ENCODE measurements around the gene FAM240B.

DNA sequence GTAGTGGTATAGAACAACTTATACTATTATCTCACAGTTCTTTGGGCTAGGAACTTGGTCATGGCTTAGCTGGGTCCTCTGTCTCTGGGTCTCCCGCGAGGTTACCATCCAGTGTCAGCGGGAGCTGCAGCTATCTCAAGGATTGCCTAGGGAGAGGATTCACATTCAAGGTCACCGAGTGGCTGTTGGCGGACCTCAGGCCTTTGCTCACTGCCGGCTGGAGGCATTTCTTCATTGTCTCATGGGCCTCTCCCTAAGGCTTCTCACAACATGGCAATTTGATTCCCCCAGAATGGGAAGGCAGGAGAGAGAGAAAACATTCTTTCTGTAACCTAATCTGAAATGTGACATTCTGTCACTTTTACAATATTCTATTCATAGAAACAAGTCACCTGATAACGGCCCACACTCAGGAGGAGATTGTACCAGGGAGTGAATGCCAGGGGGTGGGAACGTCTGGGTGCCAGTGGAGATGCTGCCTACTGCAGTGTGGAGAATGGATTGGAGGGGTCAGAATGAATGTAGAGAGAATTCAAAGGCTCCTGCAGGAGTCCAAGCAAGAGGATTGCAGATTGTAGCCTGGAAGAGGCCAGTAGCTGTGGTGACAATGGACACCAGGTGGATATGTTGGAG lies 70.1 kb downstream of the FAM240B start:
- TF ChIP-seq, protein P1, sequence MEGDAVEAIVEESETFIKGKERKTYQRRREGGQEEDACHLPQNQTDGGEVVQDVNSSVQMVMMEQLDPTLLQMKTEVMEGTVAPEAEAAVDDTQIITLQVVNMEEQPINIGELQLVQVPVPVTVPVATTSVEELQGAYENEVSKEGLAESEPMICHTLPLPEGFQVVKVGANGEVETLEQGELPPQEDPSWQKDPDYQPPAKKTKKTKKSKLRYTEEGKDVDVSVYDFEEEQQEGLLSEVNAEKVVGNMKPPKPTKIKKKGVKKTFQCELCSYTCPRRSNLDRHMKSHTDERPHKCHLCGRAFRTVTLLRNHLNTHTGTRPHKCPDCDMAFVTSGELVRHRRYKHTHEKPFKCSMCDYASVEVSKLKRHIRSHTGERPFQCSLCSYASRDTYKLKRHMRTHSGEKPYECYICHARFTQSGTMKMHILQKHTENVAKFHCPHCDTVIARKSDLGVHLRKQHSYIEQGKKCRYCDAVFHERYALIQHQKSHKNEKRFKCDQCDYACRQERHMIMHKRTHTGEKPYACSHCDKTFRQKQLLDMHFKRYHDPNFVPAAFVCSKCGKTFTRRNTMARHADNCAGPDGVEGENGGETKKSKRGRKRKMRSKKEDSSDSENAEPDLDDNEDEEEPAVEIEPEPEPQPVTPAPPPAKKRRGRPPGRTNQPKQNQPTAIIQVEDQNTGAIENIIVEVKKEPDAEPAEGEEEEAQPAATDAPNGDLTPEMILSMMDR (IDR thresholded peaks at IDR 0.05; ENCODE audit: low read length) = no peak
- no peak for TF ChIP-seq EZH2 (optimal IDR thresholded peaks at IDR 0.05; ENCODE audit: low read depth, low read length)
- TF ChIP-seq EZH2phosphoT487 (IDR thresholded peaks at IDR 0.05; ENCODE audit: low read length) = no peak

All from MM.1S (cell line).